ENCODE measurements around the gene PRDX2.

The PRDX2 gene

GRCh38 chr19:12794971-12795381 lies 6.6 kb downstream of the PRDX2 start:
- Histone ChIP-seq H2AK5ac (ENCODE audit: low read length) (no peak overlapping the region), H2BK5ac (ENCODE audit: low read length) (no peak overlapping the region), H3K79me2 (ENCODE audit: control insufficient read depth, insufficient read depth, low read length) (peaks cover 1% of the 10 kb centered on the region), H4K5ac (ENCODE audit: low read length) (no peak overlapping the region), H3K4ac (ENCODE audit: low read depth, low read length) (no peak overlapping the region), H3K4me3 (ENCODE audit: low read length) (no peak overlapping the region), H3K23ac (ENCODE audit: low read length) (no peak overlapping the region), H3K4me2 (ENCODE audit: low read length) (no peak overlapping the region), H3K56ac (ENCODE audit: low read length) (no peak overlapping the region), H2BK120ac (ENCODE audit: low read depth, low read length) (no peak overlapping the region), H3K27me3 (ENCODE audit: insufficient read depth, low read length, poor library complexity) (no peaks in the 10 kb centered on the region), H3K9ac (ENCODE audit: low read length) (no peak overlapping the region), H2BK15ac (replicated peaks; ENCODE audit: low read depth) (no peak overlapping the region), H3K4me1 (ENCODE audit: control insufficient read depth, low read depth, low read length) (peaks cover 11% of the 10 kb centered on the region), H3K27ac (ENCODE audit: low read depth, low read length) (no peak overlapping the region), H3K18ac (ENCODE audit: low read length) (no peak overlapping the region), H4K8ac (ENCODE audit: low read depth, low read length) (no peak overlapping the region), H3K79me1 (ENCODE audit: low read length) (peaks cover 2% of the 10 kb centered on the region), H3K36me3 (ENCODE audit: control insufficient read depth, insufficient read depth, low read length) (peaks cover 2% of the 10 kb centered on the region)
- no CpG with 5 or more reads among the region's 9 CpGs for WGBS (ENCODE audit: extremely low coverage, insufficient coverage, low lambda C conversion rate)
- DNase-seq = no peak

- Histone ChIP-seq H2AK5ac (ENCODE audit: low read length) (no peak overlapping the region), H4K8ac (ENCODE audit: low read depth, low read length) (no peak overlapping the region), H3K27me3 (ENCODE audit: insufficient read depth, low read length, poor library complexity) (no peaks in the 10 kb centered on the region), H3K9ac (ENCODE audit: low read length) (peak overlapping the region; percentile 69), H3K4me2 (ENCODE audit: low read length) (peak overlapping the region; percentile 38), H3K79me2 (ENCODE audit: control insufficient read depth, insufficient read depth, low read length) (peaks cover 1% of the 10 kb centered on the region), H3K79me1 (ENCODE audit: low read length) (peaks cover 2% of the 10 kb centered on the region), H3K4ac (ENCODE audit: low read depth, low read length) (no peak overlapping the region), H3K18ac (ENCODE audit: low read length) (no peak overlapping the region), H2BK5ac (ENCODE audit: low read length) (no peak overlapping the region), H2BK15ac (replicated peaks; ENCODE audit: low read depth) (no peak overlapping the region), H2BK120ac (ENCODE audit: low read depth, low read length) (no peak overlapping the region), H4K5ac (ENCODE audit: low read length) (no peak overlapping the region), H3K4me1 (ENCODE audit: control insufficient read depth, low read depth, low read length) (peaks cover 11% of the 10 kb centered on the region), H3K56ac (ENCODE audit: low read length) (peak overlapping the region; percentile 85), H3K4me3 (ENCODE audit: low read length) (no peak overlapping the region), H3K23ac (ENCODE audit: low read length) (no peak overlapping the region), H3K36me3 (ENCODE audit: control insufficient read depth, insufficient read depth, low read length) (no peaks in the 10 kb centered on the region), H3K27ac (ENCODE audit: low read depth, low read length) (no peak overlapping the region)
- DNase-seq = no peak
- no CpG with 5 or more reads among the region's 7 CpGs for WGBS (ENCODE audit: extremely low coverage, insufficient coverage, low lambda C conversion rate)
Observed at GRCh38 chr19:12794196-12794941, 7.2 kb downstream of the PRDX2 start.

GRCh38 chr19:12793290-12794195 lies 8.1 kb downstream of the PRDX2 start:
- Histone ChIP-seq H3K36me3 (ENCODE audit: control insufficient read depth, insufficient read depth, low read length) (no peaks in the 10 kb centered on the region), H3K4me2 (ENCODE audit: low read length) (peak overlapping the region; percentile 73), H3K56ac (ENCODE audit: low read length) (peak overlapping the region; percentile 93), H3K18ac (ENCODE audit: low read length) (peak overlapping the region; percentile 73), H3K9ac (ENCODE audit: low read length) (peak overlapping the region; percentile 86), H2BK120ac (ENCODE audit: low read depth, low read length) (no peak overlapping the region), H2BK5ac (ENCODE audit: low read length) (no peak overlapping the region), H3K27ac (ENCODE audit: low read depth, low read length) (no peak overlapping the region), H3K4me3 (ENCODE audit: low read length) (peak overlapping the region; percentile 34), H4K8ac (ENCODE audit: low read depth, low read length) (no peak overlapping the region), H3K4ac (ENCODE audit: low read depth, low read length) (no peak overlapping the region), H3K23ac (ENCODE audit: low read length) (no peak overlapping the region), H3K4me1 (ENCODE audit: control insufficient read depth, low read depth, low read length) (peaks cover 17% of the 10 kb centered on the region), H3K79me1 (ENCODE audit: low read length) (peaks cover 2% of the 10 kb centered on the region), H3K27me3 (ENCODE audit: insufficient read depth, low read length, poor library complexity) (no peaks in the 10 kb centered on the region), H4K5ac (ENCODE audit: low read length) (no peak overlapping the region), H2BK15ac (replicated peaks; ENCODE audit: low read depth) (no peak overlapping the region), H2AK5ac (ENCODE audit: low read length) (no peak overlapping the region), H3K79me2 (ENCODE audit: control insufficient read depth, insufficient read depth, low read length) (peaks cover 1% of the 10 kb centered on the region)
- peak; percentile 96 for DNase-seq
- WGBS (ENCODE audit: extremely low coverage, insufficient coverage, low lambda C conversion rate) = no CpG with 5 or more reads among the region's 81 CpGs

GRCh38 chr19:12792853-12793289 lies 8.7 kb downstream of the PRDX2 start:
- peak overlapping the region; percentile 93 for H3K56ac ChIP-seq (ENCODE audit: low read length)
- no peak overlapping the region for H2BK120ac ChIP-seq (ENCODE audit: low read depth, low read length)
- no peak overlapping the region for H4K8ac ChIP-seq (ENCODE audit: low read depth, low read length)
- no peaks in the 10 kb centered on the region for H3K36me3 ChIP-seq (ENCODE audit: control insufficient read depth, insufficient read depth, low read length)
- WGBS (ENCODE audit: extremely low coverage, insufficient coverage, low lambda C conversion rate) = no CpG with 5 or more reads among the region's 22 CpGs
- peak overlapping the region; percentile 97 for H3K4me2 ChIP-seq (ENCODE audit: low read length)
- H3K18ac ChIP-seq (ENCODE audit: low read length) = no peak overlapping the region
- peaks cover 2% of the 10 kb centered on the region for H3K79me1 ChIP-seq (ENCODE audit: low read length)
- H2BK15ac ChIP-seq (replicated peaks; ENCODE audit: low read depth) = no peak overlapping the region
- peak overlapping the region; percentile 98 for H3K23ac ChIP-seq (ENCODE audit: low read length)
- H2BK5ac ChIP-seq (ENCODE audit: low read length) = no peak overlapping the region
- no peak overlapping the region for H3K27ac ChIP-seq (ENCODE audit: low read depth, low read length)
- peak overlapping the region; percentile 56 for H3K4me3 ChIP-seq (ENCODE audit: low read length)
- no peaks in the 10 kb centered on the region for H3K27me3 ChIP-seq (ENCODE audit: insufficient read depth, low read length, poor library complexity)
- DNase-seq = no peak
- H2AK5ac ChIP-seq (ENCODE audit: low read length) = no peak overlapping the region
- peak overlapping the region; percentile 86 for H3K9ac ChIP-seq (ENCODE audit: low read length)
- peaks cover 1% of the 10 kb centered on the region for H3K79me2 ChIP-seq (ENCODE audit: control insufficient read depth, insufficient read depth, low read length)
- H3K4me1 ChIP-seq (ENCODE audit: control insufficient read depth, low read depth, low read length) = peaks cover 20% of the 10 kb centered on the region
- no peak overlapping the region for H3K4ac ChIP-seq (ENCODE audit: low read depth, low read length)
- no peak overlapping the region for H4K5ac ChIP-seq (ENCODE audit: low read length)

- H3K9ac ChIP-seq (ENCODE audit: low read length) = peak overlapping the region; percentile 86
- peak overlapping the region; percentile 97 for H3K4me2 ChIP-seq (ENCODE audit: low read length)
- H3K23ac ChIP-seq (ENCODE audit: low read length) = peak overlapping the region; percentile 98
- H2AK5ac ChIP-seq (ENCODE audit: low read length) = no peak overlapping the region
- no peak overlapping the region for H4K5ac ChIP-seq (ENCODE audit: low read length)
- H2BK5ac ChIP-seq (ENCODE audit: low read length) = no peak overlapping the region
- no peaks in the 10 kb centered on the region for H3K36me3 ChIP-seq (ENCODE audit: control insufficient read depth, insufficient read depth, low read length)
- no peak overlapping the region for H4K8ac ChIP-seq (ENCODE audit: low read depth, low read length)
- peaks cover 20% of the 10 kb centered on the region for H3K4me1 ChIP-seq (ENCODE audit: control insufficient read depth, low read depth, low read length)
- H3K4me3 ChIP-seq (ENCODE audit: low read length) = peak overlapping the region; percentile 56
- no peaks in the 10 kb centered on the region for H3K27me3 ChIP-seq (ENCODE audit: insufficient read depth, low read length, poor library complexity)
- peak; percentile 84 for DNase-seq
- H3K56ac ChIP-seq (ENCODE audit: low read length) = peak overlapping the region; percentile 93
- peak overlapping the region; percentile 30 for H3K18ac ChIP-seq (ENCODE audit: low read length)
- H3K27ac ChIP-seq (ENCODE audit: low read depth, low read length) = no peak overlapping the region
- H3K79me1 ChIP-seq (ENCODE audit: low read length) = peaks cover 2% of the 10 kb centered on the region
- WGBS (ENCODE audit: extremely low coverage, insufficient coverage, low lambda C conversion rate) = no CpG with 5 or more reads among the region's 84 CpGs
- H2BK120ac ChIP-seq (ENCODE audit: low read depth, low read length) = no peak overlapping the region
- H2BK15ac ChIP-seq (replicated peaks; ENCODE audit: low read depth) = no peak overlapping the region
- H3K4ac ChIP-seq (ENCODE audit: low read depth, low read length) = no peak overlapping the region
- peaks cover 1% of the 10 kb centered on the region for H3K79me2 ChIP-seq (ENCODE audit: control insufficient read depth, insufficient read depth, low read length)
Observed at GRCh38 chr19:12792051-12792852, 9.3 kb downstream of the PRDX2 start.
